GM19467 (cell line): ENCODE results near the gene ZNF366.
A peak's percentile ranks its signal among the peaks of the same experiment; 100 is the strongest.

Experiments
- ATAC-seq: cut with Tn5 transposase; IDR thresholded peaks from one replicate; pipeline ENCODE4 v1.9.1; 2021; ENCODE audit warnings: mild to moderate bottlenecking, moderate library complexity; ENCODE audit not compliant: unreplicated experiment

The ZNF366 gene

DNA sequence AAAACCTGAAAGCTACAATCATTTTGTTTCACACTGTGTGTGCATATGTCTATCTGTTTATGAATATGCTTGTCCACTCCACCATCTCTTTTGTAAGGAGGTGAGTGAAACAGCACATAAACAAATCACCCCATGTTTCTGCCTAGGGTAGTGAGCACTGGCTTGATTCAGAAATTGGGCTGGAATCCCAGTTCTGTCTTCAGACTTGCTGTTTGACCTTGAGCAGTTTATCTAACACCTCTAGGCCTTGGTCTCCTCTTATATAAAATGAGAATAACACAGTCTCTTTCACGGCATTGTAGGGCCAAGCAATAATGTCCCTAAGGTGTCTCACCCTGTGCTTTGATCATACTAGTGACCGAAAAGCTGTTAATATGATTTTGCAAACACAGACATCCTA lies 61.2 kb downstream of the ZNF366 start:
- ATAC-seq = no peak

DNA sequence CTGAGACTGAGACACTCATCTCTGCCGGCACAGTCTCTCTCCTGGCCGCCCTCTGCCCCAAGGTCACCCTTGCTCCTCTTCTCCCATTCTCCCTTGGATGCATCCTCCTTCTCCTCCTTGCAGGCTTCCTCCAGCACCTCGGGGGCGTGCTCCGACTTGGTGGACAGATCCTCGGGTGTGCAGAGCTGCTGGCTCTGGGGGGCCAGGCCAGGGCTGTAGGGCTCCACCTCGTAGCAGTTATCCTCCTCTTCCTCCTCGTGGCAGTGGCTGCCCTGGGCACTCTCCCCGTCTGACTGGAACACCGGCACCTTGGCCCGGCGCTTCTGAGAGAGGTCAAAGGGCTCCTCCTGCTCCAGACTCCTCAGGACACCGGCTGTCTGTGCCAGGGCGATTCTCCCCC lies 63.3 kb downstream of the ZNF366 start:
- ATAC-seq = no peak

DNA sequence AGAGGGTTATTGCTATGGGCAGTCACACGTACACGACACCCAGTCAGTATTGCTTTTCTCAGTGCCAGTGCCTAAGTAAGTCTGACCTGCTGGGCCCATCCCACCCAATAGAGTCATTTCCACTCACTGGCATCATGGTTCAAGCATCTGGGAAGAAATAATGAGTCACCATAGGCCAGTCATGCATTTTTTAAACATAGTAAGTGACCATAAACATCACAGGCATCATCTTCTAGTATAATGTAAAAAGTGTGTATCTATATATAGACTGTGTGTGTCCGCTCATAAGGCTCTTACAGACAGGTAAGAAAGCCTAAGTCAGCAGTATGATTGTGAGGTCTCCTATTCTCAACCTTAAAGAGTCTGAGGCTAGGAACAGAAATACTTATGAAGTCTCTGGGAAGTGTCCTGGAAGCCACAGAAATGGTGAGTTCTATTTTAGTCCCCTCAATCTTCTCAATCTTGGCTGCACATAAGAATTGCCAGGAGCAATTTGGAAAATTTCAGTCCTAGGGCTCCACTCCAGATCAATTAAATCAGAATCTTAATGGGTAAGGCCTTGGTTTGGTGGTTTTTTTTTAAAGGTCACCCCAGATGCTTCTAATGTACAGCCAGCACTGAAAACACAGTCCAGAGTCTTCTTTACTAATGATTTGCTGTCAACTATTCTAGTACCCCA lies 65.2 kb downstream of the ZNF366 start:
- no peak for ATAC-seq

DNA sequence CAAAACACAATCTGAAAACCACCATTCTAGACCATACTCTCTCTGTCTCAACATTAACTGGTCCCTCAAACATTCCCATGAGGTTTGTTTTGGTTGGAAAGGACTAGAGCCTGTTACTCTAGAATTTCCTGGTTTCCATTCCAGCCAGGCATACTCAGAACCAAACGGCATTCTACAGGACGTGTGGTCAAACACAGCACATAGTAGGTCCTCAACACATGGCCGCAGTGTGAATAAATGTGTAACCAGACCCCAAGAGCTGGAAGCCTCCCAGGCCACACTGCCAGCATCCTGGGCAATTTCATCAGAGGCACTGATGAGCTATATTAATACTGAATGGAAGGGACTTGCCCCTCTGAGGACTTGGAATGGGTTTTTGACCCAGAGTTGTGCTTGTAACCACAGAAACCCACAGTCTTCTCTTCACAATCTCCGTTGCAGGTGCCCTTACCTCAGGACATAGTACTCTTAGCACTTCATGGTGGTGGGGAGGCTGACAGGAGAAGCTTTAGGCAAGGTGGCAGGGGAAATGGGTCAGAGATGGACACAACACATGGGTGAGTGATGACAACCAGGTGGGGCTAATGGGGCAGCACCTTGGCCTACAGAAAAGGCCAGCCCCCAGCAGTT lies 66.0 kb downstream of the ZNF366 start:
- no peak for ATAC-seq

DNA sequence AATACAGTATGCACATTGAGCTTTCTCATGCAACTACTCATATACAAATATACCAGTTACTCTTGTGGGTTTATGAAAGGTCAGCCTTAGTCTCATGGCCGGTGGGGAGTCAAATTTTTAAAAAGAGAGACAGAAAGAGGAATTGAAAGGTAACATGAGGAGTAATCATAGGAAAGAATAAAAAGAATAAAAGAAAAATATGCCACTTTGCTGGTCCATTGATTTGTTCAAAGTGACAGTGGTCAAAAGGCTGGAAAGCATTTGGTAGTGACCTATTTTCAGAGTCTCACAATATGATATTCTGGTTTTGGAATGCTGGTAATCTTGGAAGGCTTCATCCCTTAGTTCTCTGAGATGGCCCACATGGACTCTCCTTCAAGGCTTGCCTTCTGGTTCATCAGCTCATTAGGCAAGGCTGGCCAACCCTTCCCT lies 67.0 kb downstream of the ZNF366 start:
- ATAC-seq = peak; percentile 50

DNA sequence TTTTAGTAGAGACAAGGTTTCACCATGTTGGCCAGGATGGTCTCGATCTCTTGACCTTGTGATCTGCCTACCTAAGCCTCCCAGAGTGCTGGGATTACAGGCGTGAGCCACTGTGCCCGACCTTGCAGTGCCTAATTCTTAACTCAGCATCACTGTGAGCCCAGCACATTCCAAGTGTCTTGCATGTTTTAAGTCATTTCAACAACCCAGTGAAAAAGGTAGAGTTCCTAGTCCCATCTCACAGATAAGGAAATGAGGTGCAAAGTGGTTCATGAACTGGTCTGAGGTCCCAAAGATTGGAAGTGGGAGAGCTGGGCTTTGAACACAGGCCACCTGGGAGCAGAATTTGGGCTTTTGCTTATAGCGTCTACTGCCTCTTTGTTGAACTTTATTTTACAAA lies 68.0 kb downstream of the ZNF366 start:
- ATAC-seq = no peak

DNA sequence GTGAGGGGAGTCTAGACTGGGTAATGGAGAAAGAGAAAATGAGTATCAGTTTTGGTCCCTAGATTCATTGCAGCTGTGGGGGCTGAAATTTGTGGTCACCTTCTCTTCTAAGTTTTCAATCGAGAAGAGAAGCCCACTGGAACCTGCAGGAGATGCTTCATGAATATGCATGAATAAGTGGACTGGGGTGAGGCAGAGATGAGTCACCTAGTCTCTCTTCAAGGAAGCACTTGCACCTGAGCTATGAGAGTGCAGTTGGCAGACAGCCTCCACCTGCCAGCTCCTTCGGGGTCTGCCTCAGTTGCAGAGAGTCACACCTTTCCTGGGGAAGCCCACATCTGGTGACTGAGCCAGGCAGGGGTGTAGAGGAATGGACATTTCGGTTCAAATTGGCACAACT lies 69.1 kb downstream of the ZNF366 start:
- ATAC-seq = no peak

DNA sequence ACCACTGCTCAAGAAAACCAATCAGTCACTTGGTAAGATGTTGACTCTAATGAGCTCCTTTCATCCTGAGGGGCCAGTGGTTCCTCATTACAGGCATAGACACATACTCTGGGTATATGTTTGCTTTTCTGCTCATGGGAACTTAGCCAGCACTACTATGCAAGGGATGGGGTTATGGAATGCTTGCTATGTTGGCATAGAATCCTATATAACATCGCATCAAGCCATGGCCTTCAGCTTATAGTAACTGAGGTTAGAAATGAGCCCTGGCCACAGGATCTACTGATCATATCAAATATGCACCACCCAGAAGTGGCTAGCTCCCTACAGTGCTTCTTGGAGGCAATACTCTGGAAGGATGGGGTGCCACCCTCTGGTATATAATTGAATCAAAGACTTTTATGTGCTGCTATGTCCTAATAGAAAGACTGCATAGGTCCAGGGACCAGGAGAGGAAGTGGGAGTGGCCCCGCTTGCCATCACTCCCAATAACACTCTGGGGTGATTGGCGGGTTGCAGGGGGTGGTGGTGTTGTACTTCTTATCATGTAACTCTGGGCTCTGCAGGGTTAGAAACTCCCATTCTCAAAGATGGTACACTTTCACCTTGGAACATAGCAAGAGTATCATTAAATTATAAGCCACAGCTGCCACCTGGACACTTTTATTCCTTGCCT lies 70.3 kb downstream of the ZNF366 start:
- no peak for ATAC-seq

DNA sequence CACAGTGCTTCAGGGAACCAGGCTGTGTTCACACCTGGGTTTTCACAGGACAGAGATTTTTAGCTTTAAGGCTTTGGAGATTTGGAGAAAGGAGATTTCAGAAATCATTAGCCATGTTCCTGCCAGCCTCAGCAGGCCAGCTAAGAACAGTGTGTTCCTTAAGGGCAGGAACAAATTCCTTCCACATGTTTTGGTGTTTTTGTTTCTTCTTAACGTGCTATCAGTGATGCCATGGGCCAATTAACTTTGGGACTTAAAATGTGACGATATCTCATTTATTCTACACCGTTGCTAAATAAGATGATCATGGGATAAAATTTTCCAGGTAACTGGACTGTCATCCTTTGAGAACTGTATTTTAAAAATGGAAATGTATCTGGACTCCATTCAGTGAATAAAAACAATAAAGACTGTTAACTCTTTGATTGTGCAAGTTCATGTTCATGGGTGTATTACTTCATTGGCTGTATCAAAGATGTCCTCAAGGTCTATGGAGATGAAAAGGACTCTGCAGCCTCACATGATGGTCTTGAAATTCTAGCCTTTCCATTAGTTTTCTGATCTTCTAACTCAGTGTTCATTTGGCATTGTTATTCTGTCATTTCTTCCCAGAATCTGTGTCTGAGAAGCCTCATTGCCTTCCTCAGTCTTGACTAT lies 72.3 kb downstream of the ZNF366 start:
- no peak for ATAC-seq

DNA sequence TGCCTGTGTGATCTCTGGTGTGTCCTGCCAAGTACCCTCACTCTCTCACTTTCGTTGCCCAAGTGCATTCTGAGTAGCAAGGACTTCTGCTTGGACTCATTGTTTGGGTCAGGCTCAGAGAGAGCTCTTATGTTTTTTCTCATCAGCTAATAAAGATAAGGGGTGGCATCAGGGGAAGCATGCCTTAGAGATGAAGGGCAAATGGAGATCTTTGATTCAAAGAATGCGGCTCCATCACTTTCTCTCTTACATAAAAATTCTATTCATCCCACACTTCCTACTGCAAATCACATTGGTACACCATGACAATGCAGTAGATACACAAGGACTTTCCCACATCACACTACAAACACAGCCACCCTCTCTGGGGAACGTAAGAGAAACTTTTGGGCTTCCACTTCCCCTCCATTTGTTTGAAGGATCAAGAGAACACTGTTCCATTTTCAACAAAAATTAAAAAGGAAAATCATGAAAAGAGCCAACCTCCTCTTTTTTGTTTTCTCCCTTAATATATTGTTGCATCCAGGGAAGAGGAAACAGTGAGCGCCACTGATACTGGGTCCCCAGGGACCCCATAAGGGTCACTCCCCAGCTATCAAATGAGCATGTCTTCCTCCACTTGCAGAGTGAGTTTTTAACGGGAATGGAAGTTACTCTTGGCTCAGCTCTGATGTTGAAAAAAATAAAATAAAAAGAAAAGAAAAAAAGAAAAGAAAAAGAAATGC lies 73.0 kb downstream of the ZNF366 start:
- no peak for ATAC-seq

DNA sequence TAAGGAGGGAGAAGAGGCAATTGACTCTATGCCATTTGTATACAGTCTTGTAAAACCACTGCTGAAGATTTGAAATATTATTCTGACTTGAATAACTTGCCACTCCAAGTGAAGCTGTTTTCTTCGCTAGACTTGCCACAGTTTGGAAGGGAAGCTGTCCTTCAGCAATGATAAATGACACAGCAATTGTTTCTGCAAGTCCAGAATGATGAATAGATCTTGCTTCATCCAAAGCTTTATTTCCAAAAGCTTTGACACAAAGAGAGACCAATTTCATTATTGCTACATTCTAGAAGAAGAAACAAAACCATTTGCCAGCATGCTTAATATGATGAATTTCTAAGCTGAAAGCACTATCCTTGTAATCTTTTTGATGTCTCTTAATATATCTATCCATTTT lies 73.7 kb downstream of the ZNF366 start:
- no peak for ATAC-seq

DNA sequence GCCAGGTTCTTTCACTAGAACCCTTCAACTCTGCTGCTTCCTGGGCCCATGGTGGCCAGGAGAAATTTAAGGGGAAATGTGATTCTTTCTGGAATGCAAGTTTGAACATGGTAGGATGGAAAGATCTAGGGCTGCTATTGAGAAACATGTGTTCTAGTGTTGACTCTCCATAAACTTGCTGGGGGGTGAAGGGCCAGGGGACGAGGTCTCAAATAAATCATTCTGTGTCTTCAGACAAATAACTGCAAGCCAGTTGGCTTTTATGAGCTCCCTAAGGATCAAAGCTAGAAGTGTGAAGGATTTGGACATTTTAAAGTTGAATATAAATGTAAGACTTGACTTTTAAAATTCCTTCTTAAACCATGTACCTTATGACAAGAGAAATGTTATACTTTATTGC lies 78.5 kb downstream of the ZNF366 start:
- ATAC-seq = no peak

DNA sequence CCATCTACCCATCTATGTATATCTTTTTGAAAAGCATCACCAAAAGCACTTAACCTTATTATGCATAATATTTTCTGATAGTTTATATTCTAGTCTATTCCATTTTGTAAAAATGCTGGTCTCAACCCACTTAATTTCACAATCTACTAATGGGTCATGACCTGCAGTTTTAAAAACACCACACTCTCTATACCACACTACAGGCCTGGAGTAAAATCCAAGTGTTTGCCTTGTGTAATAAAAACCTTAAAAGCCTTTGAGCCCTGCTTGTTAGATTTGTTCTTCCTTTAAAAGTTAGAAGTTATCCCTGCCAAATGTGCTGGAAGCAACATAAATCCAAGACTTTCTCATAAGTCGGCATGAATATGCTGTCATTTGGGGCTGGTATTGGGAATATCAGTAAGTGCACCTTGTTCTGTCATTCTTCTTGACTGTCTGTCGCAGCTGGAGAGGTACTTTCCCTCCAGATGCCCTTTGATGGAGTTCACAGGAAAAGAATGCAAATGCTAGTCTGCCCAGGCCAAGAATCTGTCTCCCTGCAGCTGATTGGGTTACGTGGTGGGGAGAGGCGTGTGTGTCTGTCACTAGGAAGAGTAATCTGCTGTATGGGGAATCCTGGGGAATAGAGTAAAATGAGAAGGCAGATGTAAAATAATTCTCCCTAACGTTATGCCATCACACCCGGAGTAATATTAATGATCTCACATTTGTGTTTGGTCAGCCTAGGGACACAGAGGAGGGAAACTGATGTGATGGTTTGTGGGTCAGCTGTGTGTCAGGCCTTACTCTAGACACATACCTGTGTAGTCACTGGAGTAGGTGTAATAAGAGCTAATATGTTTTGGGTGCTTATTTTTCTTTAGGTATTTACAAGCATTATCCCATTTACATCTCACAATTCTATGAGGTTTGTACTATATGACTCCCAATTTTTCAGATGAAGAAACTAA lies 79.4 kb downstream of the ZNF366 start:
- ATAC-seq = no peak

DNA sequence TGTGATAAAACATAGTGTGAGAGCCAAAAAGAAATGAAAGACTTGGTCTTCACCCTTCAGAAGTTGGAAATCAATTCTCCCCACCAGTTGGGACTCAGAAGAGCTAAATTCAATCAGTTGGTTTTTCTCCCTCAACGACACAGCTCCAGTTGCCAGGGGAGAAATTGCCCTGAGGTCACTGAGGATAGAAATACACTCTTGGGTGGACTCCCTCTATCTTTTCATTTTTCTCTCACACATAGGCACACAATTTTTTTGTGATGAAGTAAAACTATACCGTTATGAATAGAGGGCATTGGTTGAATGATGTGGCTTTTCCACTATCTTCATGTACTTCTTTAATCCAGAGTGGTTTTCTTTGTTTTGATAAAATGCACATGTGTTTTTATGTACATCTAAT lies 80.2 kb downstream of the ZNF366 start:
- no peak for ATAC-seq

DNA sequence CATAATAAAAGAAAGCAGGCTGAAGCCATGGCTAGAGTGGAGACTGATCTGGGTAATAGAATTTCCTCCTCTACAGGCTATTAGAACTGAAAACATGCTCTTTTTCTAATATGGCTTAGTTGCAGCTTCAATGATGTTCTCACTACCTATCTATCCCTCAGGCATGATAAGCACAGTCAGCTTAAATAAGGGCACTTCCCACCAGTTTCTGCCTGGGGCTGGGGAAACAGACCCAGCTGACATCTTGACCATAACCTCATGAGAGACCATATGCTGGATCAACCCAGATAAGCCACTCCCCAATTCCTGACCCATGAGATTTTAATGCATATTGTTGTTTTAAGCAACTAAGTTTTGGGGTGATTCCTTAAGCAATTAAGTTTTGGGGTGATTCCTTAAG lies 81.2 kb downstream of the ZNF366 start:
- no peak for ATAC-seq

DNA sequence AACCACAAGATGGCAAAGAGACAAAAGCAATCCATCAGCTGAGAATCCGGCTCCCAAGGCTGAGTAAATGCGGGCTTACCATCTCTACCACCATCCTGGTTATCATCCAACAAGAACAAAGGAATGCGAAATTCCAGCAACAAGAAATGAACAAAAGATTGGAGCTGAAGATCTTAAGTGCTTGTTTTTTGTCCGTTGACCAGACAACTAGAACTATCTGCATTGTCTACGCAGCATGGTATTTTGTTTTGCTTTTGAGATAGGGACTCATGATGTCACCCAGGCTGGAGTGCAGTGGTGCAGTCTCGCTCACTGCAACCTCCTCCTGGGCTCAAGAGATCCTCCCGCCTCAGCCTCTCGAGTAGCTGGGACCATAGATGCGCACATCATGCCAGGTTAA lies 88.9 kb downstream of the ZNF366 start:
- ATAC-seq = no peak

DNA sequence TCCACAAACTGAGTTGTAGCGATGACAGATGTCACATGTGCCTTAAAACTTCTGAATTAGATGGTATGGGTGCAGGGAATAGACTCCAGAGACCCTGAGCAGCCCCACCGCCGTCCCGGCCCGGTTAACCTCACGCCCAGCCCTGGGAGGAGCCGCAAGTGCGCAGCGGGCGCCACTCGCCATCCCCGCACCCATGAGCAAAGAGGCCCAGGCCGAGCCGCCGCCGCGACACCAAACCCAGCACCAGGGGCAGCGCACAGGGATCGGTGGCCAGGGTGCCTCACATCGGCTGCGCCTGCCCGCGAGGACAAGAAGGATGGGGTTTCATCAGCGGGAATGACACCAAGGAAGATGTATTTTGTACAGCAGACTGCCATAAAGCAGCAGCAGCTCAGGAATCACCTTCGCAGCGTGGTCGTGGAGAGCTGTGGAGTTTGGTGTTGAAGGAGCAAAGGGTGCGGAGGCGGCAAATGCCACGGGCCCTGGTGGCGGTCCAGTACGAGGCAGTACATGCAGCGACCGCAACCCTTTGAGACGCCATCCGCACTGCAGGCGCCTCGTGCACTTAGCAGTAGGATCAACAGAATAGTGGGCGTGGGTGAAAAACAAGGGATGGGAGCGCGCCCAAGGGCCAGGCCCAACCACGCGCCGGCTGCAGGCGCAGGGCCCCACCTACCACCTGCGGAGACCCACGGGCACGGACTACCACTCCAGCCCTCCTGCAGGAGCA lies 89.7 kb downstream of the ZNF366 start:
- ATAC-seq = no peak

DNA sequence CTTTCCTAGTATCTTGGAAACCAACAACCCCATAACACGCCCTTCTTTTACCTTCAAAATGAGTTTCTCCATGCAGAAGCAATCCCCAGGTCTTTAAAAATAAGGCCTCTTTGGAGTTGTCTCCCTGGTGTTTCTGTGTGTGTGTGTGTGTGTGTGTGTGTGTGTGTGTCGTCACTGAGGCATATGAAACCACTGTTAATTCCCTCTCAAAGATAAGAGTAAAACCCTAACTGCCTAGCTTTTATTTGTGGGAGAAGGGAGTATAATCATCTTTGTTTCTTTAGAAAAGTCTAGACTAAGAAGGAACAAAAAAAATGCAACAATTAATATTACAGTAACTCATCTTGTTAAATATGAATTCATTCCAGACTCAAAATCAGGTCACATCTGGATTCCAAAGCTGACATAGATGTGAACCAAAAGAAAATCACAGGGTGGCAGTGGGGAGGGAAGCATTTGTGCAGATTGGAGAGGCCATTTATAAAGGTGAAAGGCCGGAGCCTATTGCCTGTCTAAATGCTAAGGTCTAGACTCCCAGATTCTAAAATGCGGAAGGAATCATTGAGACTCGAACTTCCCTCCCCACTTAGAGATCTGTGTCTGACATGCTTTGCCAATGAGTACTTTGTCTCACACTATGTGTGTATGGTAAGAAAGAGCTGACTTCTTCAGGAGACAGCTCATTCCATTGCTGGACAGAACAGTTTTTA lies 91.4 kb downstream of the ZNF366 start:
- no peak for ATAC-seq
